K562 (cell line): ENCODE measurements around the gene STK36. TPM values are rescaled to one million over a fixed set of nuclear protein-coding genes. Genes with fewer than 3 reads are reported as not detected.

ENCODE experiments used
- BCOR ChIP-seq: fragments of 450-650 bp; IDR thresholded peaks from 2 replicates; pipeline ENCODE4 v1.6.1; 2016
- CREB5 ChIP-seq: fragments of 250-450 bp; sonication (Bioruptor Pico); IDR thresholded peaks from 2 replicates; pipeline ENCODE4 v1.5.0; 2020; ENCODE audit warnings: mild to moderate bottlenecking
- E4F1 ChIP-seq: fragments of 250-450 bp; sonication (Bioruptor Pico); IDR thresholded peaks from 2 replicates; pipeline ENCODE4 v1.5.0; 2021; ENCODE audit warnings: mild to moderate bottlenecking, borderline replicate concordance
- ELK1 ChIP-seq: sonication (generic); formaldehyde crosslinking; IDR thresholded peaks from 2 replicates; pipeline ENCODE4 v1.8.1; 2022; ENCODE audit warnings: missing genetic modification reagents
- ESRRA ChIP-seq: fragments of 450-650 bp; IDR thresholded peaks from 2 replicates; pipeline ENCODE4 v1.6.1; 2014; ENCODE audit warnings: low read depth, mild to moderate bottlenecking, moderate library complexity, borderline replicate concordance
- HDAC2 ChIP-seq: fragments of 450-650 bp; IDR thresholded peaks from 2 replicates; pipeline ENCODE4 v1.6.1; 2016; ENCODE audit warnings: mild to moderate bottlenecking
- MEF2D ChIP-seq: conservative IDR thresholded peaks from 2 replicates; pipeline ENCODE4 v1.6.1; 2016; ENCODE audit warnings: low read depth, missing genetic modification characterization, missing compliant biosample characterization
- MTA1 ChIP-seq: fragments of 450-650 bp; IDR thresholded peaks from 2 replicates; pipeline ENCODE4 v1.6.1; 2017; ENCODE audit warnings: borderline replicate concordance
- NBN ChIP-seq: fragments of 450-650 bp; IDR thresholded peaks from 2 replicates; pipeline ENCODE4 v1.6.1; 2016; ENCODE audit warnings: low read depth, mild to moderate bottlenecking
- NCOR1 ChIP-seq: fragments of 450-650 bp; IDR thresholded peaks from 2 replicates; pipeline ENCODE4 v1.6.1; 2016; ENCODE audit warnings: mild to moderate bottlenecking, moderate library complexity
- POLR3G ChIP-seq: IDR thresholded peaks from 2 replicates; pipeline ENCODE4 v1.6.1; 2011; ENCODE audit not compliant: insufficient read length, insufficient replicate concordance; ENCODE audit errors: extremely low read depth
- PTRF ChIP-seq: fragments of 450-650 bp; IDR thresholded peaks from 2 replicates; pipeline ENCODE4 v1.6.1; 2016; ENCODE audit warnings: mild to moderate bottlenecking, missing genetic modification characterization, missing compliant biosample characterization
- RBM22 ChIP-seq: fragments of 200-400 bp; formaldehyde crosslinking; IDR thresholded peaks from 2 replicates; pipeline ENCODE4 v1.6.1; 2018; ENCODE audit warnings: low read length, low read depth; ENCODE audit not compliant: poor library complexity, severe bottlenecking
- SREBF1 ChIP-seq: fragments of 150-350 bp; IDR thresholded peaks from 2 replicates; pipeline ENCODE4 v1.6.1; 2014; ENCODE audit warnings: antibody characterized with exemption, low read depth, low read length, borderline replicate concordance
- TARDBP ChIP-seq: fragments of 450-650 bp; IDR thresholded peaks from 2 replicates; pipeline ENCODE4 v1.6.1; 2016
- THAP7 ChIP-seq: fragments of 250-450 bp; sonication (Bioruptor Pico); IDR thresholded peaks from 2 replicates; pipeline ENCODE4 v1.5.0; 2021
- ZBTB11 ChIP-seq, 3 experiments: fragments of 200-800 bp in 1 of 3; fragments of 250-450 bp in 1 of 3; fragments of 450-650 bp in 1 of 3; sonication (Bioruptor Pico) in 1 of 3; sonication (Bioruptor generic) in 1 of 3; formaldehyde crosslinking in 1 of 3; IDR thresholded peaks; 2 replicates each; pipeline versions ENCODE4 v1.6.1 to v1.8.0; 2016 to 2022; ENCODE audit warnings: mild to moderate bottlenecking in 2 of 3, missing genetic modification characterization in 2 of 3, missing compliant biosample characterization in 1 of 3, moderate library complexity in 1 of 3
- polyA plus RNA-seq, 8 experiments: library from polyadenylated mRNA; depleted of rRNA in 4 of 8; stranded (reverse) in 5 of 8; unstranded in 3 of 8; fragments of >200 nt; fragmentation: Nextera tagmentation in 2 of 8; fragmentation: Illumina TruSeq in 1 of 8; extraction: Ambion mirVana in 2 of 8; extraction: Trizol in 1 of 8; gene quantifications; 2 replicates each; pipeline versions ENCODE4 v1.2.1 to v1.2.3, GENCODE V29; 2011 to 2014; ENCODE audit warnings: inconsistent platforms in 1 of 8, missing spikeins in 1 of 8
- total RNA-seq, 7 experiments: library from RNA; depleted of rRNA in 6 of 7; stranded (reverse); fragments of >200 nt in 6 of 7; fragmentation: Illumina TruSeq in 2 of 7; extraction: Trizol in 2 of 7; gene quantifications; 2 replicates each; pipeline versions ENCODE4 v1.2.1 to v1.2.3, GENCODE V29; 2011 to 2021; ENCODE audit warnings: low replicate concordance in 1 of 7

STK36 gene
- total and polyA plus RNA-seq, 9 of the 15 experiments (the other 6 are each of a cell fraction or from before 2014, with no cell fraction given) = 3.5 to 12.4 (median 6.7) TPM

GRCh38 chr2:218671654-218672566 is at the start of gene STK36, which contains the start of gene RNF25 (continued):
- TF ChIP-seq RBM22 = no peak
- no peak for TF ChIP-seq SREBF1
- no peak for TF ChIP-seq NBN
- TF ChIP-seq MEF2D (tag) = no peak
- no peak for TF ChIP-seq E4F1 (CRISPR knock-in tag)
- TF ChIP-seq POLR3G = no peak
- TF ChIP-seq TARDBP = no peak
- no peak for TF ChIP-seq CREB5 (CRISPR knock-in tag)
- no peak for TF ChIP-seq ELK1 (CRISPR knock-in tag)
- TF ChIP-seq THAP7 (CRISPR knock-in tag) = no peak
- TF ChIP-seq BCOR = no peak
- no peak for TF ChIP-seq MTA1
- TF ChIP-seq PTRF = no peak
- TF ChIP-seq HDAC2 = 0 out of 2 replicates have a peak, but pooled peaks have one; percentile 58
- TF ChIP-seq ESRRA = no peak
- TF ChIP-seq NCOR1 = no peak
- TF ChIP-seq ZBTB11 (CRISPR knock-in tag; IDR thresholded peaks at IDR 0.05) = peak; percentile 77 to 96 (median 83); a peak in 5 of 6 replicates
